HG03342 (cell line): Measurements from ENCODE around the gene NOL9.

Experiments
- ATAC-seq: cut with Tn5 transposase; IDR thresholded peaks from one replicate; pipeline ENCODE4 v1.9.1; 2021; ENCODE audit warnings: mild to moderate bottlenecking, moderate library complexity; ENCODE audit not compliant: unreplicated experiment

Gene NOL9

GRCh38 chr1:6473156-6473555 is 81.2 kb downstream of the NOL9 start:
- ATAC-seq: no peak

- ATAC-seq: no peak
Measured at GRCh38 chr1:6472391-6472790, 81.9 kb downstream of the NOL9 start.

GRCh38 chr1:6471970-6472368 is 82.3 kb downstream of the NOL9 start:
- ATAC-seq: no peak
